ENCODE results near the gene ULK1.

Gene ULK1

DNA sequence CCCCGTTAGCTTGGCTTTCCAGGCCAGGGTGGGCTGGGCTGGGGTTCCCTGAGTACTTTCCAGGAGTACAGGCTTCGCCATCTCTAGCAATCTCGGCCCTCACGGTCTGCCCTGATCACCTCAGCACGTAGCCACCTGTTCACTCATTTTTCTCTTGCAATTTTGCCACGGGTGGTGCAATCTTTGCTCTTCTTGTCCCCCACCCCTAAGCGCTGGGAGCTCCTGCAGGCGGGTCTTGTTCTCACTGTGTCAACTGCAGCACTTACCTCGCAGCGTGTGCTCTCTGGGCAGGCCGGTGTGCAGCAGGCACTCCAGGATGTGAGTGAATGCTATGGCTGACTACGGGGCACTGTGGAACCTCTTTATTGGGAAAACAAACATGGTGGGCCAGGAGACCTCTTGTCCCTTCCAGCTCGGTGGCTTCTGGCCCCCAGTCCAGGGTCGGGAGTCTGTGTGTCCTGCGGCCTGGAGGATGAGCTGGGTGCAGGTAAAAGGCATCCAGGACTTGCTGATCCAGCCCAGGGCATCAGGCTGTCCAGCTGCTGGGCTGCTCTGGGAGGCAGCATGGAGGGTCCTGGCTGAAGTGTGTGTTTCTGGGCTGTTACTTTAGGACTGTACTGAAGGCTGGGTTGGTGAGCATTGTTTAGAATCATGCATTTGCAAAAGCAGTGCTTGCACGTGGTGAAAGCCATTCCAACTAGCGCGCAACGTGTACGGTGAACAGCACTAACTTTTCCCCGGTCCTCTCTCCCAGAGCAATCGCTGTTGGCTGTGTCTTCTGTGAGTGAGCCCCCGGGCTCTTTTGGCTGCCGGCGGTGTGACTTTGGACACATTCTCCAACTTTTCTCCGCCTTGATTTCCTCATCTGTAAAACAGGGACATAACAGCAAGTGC, 1.5 kb upstream of the ULK1 start:
- DNase-seq (ENCODE audit: low read depth), result no peak

DNA sequence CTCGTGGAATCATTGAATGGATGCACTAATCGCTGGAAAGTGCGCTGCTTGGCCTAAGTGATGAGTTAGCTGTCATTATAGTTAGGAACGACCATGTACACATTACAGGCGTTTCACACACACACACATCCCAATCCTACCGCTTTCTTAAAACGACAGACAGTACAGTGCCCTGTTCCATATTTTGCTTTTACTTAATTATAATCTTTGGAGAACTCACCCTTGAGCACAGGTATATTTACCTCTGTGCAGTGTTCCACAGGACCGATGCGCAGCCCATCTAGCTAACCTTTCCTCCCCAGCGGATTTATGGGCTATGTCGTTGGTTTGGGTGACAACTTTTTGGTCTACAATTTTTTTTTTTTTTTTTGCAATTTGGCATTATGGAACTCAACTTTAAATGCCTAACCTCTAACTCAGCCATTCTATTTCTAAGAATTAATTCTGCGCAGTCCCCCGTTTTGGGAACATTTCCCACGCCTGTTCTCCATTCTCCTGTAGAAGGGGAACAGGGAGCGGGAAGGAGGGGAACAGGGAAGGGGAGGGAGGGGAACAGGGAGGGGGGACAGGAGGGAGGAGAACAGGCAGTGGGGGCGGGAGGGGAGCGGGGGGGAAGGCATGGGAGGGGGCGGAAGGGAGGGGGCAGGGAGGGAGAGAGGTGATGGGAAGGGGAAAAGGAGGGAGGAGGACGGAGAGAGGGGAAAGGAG, 663 bp upstream of the ULK1 start:
- no peak for DNase-seq (ENCODE audit: low read depth)

DNA sequence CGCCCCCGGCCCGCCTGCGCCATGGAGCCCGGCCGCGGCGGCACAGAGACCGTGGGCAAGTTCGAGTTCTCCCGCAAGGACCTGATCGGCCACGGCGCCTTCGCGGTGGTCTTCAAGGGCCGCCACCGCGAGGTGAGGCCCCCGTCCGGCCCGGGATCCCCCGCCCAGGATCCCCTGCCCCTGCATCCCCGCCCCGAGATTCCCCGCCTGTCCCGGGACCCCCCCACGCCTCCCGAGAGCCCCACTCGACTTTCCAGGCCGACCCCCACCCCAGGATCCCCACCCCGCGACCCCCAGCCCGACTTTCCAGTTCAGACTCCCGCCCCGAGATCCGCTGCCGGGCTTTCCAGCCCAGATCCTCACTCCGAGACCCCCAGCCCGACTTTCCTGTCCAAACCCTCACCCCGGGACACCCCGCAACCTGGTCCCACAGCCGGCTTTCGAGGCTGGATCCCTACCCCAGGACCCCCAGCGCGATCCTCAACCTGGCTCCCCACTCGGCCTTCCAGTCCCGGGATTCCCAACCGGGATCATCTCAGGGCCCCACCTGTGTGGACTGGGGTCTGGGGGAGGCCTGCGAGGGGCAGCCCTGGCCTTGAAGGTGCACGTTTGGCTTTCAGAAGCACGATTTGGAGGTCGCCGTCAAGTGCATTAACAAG, 688 bp downstream of the ULK1 start:
- no peak for DNase-seq (ENCODE audit: low read depth)

DNA sequence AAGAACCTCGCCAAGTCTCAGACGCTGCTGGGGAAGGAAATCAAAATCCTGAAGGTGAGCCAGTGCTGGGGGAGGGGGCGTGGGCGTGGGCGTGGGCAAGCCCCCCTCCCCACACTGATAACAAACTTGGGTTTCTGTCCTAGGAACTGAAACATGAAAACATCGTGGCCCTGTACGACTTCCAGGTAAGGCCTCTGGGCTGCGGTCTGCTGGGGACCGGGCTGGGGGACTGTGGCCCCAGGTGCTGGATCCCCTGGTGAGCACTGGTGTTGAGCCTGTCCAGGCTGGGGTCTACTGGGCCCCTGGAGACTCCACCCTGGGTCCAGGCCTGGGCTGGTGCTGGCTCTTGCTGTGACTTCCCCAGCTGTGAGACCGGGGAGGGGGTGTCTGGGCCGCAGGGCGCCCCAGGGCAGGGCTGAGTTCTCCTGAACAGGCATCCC, 1.2 kb downstream of the ULK1 start:
- no peak for DNase-seq (ENCODE audit: low read depth)

DNA sequence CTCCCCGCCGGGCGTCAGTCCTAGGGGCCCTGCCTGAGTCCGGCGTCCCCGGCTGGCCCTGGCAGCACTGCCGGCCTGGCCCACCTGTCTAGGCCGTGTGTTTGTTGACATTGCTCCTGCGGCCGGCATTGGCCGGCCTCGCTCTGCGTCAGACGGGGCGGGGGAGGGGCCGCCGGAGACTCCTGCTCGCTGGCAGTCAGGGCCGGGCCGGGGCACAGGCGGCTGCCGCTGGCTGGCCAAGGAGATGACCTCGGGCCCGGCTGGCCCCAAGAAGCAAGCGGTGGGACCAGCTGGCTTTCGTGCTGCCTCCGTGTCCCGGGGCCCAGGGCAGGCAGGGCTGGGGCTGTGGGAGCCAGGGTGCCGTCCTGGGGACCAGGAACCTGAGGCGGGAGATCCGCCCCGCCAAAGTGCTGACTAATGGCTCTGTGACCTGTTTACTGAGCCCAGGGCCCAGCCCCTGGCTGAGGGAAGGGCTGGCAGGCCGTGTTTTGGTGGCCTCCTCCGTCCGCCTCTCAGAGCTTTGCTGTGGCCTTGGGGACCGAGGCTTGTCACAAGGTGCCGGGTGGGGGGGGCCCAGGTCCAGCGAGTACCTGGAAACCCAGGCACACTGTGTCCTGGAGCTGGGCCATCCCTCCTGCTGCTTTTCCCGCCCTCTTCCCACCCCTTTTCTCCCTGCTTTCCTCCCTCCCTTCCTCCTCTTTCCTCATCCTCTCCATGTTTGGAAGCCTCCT, 1.8 kb downstream of the ULK1 start:
- peak; percentile 15 for DNase-seq (ENCODE audit: low read depth)

DNA sequence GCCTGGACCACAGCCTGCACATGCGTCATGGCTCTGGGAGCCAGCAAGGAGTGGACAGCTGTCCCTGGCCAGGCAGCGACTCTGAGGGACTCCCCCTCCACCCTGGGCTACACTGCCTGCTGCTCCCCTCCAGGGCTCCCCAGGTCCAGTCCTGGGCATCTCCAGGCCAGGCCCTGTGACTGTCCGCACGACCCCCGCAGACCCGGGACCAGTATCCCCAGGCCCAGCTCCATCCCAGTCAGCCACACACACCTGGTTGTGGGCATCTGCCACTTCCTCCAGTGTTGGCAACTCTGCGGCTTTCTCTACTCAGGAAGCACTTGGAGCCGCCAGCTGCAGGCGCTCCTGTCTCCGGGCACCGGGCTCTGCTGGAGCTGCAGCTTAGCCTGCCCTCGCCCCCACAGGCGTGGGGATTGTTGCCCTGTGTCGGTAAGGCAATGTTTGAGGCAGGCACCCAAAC, 2.4 kb downstream of the ULK1 start:
- no peak for DNase-seq (ENCODE audit: low read depth)

DNA sequence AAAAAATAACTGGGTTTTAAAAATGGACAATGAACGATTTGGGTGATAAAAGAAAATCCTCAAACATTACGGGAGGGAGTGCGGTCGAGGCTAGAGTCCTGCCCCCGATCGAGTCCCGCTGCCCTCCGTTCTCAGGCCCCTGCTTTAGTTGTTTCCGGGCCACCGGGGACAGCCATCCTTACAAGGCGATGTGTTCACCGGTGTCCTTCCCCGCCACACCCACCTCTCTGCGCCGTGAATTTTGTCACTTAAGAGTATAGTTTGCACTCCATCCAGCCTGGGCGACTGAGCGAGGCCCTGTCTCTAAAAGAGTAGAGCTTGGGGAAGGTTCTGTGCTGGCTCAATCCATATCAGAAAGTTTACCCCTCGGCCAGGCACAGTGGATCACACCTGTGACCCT, 2.9 kb downstream of the ULK1 start:
- no peak for DNase-seq (ENCODE audit: low read depth)

DNA sequence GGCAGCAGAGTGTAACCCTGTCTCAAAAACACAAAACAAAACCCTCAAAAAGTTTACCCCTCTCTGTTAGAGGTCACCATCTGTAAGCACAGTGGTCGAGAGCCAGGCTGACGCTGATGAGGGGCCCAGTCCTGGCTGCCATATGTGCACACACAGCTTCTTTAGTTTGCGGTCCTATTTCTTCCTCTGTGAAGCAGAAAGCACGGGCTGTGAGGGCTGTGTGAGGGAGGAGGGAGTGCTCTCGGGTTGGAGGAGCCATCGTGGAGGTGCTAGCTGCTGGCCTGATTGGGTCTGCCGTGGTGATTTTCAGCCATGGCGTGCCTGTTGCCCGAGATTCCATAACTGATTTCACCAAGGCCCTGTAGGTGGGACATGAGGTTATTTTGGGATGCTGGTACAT, 3.5 kb downstream of the ULK1 start:
- no peak for DNase-seq (ENCODE audit: low read depth)

DNA sequence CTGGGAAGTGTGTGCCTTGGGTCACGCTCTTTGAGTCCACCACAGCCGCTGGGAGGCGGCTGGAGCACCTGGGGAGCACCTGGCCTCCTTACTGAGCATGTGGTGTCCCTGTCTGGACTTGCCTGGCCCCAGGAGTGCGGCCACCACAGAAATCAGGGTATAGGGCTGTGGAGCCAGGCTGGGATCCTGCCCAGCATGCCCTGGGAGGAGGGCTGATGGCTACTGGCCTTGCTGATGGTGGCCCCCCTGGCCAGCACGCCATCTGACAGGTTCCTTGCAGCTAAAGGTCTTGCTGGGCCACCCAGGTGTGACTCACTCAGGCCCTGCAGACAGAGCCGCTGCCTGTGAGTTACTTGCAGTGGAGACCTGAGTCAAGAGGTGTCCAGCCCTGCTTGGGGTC, 6.0 kb downstream of the ULK1 start:
- no peak for DNase-seq (ENCODE audit: low read depth)

DNA sequence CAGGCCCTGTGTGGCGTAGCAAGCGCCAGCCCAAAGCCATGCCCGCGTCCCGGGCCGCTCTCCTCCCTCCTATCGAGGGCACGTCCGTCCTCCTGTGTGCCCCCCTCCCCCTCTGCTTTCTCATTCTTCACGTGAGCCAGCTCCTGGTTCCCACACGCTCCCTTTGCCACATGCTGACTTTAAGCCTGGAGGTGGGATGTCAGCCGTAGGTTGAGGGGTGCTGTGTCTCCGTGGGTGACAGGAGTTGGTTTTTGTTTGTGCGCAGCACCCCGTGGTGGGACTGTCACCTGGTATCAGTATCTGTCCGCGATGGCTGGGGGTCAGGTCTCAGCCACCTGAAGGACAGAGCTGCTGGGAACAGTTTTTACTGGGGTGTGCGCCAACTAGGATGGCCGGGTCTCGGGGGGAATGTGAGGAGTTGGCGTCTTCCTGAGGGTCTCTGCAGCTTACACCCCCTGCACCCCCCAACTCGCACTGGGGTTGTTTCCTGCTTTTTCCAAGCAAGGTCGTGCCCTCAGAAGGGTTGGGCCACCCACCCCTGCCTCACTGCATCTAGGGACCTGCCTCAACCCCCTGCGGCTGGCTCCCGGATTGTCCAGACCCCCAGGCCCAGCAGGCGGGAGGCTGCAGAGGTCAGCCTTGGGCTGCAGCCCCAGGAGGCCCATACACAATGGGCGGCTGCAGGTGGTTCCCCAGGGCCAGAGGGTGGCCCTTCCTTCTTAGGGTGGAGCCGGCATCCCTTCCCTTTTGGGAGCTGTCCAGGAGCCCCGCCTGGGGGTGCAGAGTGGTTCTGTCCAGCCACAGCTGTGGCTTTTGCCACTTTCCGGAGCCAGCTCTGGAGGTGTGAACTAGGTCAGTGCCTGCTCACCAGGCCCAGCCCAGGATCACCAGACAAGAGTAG, 7.3 kb downstream of the ULK1 start:
- no peak for DNase-seq (ENCODE audit: low read depth)

DNA sequence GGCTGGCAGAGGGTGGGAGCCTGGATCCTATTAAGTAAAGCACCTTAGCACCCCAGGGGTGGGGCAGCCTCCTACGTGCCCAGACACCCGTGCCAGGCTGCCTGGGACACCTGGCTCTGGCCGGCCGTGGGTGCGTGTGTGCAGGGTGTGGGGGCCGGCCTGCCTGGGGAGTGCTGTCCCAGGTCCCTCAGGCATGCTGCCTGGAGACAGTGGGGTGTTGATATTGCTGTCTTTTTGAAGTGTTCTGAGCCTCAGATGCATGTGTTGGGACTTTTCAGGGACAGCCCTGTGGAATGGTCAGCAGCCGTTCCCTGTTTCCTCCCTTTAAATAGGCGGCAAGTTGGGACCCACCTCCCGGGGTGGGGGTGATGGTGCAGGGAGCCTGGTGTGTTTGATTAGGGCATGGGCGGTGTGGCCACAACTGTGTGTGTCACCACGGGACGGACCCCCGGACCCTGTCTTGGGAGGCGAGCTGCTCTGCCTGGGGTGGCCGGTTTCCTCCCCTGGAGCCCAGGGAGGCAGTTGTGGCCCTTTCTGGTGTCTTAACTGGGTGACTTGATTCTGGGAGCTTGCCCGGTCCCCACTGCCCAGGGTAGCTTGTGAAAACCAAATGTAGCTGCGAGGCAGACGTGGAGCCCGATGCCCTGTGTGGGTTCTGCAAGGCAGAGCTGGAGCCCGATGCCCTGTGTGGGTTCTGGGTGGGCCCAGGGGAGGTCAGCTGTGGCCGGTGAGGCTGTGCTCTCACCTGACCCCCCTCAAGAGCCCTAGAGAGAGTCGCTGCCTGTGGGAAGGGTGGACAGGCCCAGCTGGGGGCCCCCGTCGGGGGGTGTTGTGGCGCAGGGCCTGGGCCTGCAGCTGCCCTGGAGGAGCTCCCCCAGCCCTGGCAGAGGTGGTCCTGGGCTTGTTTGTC, 8.2 kb downstream of the ULK1 start:
- DNase-seq (ENCODE audit: low read depth), result no peak

DNA sequence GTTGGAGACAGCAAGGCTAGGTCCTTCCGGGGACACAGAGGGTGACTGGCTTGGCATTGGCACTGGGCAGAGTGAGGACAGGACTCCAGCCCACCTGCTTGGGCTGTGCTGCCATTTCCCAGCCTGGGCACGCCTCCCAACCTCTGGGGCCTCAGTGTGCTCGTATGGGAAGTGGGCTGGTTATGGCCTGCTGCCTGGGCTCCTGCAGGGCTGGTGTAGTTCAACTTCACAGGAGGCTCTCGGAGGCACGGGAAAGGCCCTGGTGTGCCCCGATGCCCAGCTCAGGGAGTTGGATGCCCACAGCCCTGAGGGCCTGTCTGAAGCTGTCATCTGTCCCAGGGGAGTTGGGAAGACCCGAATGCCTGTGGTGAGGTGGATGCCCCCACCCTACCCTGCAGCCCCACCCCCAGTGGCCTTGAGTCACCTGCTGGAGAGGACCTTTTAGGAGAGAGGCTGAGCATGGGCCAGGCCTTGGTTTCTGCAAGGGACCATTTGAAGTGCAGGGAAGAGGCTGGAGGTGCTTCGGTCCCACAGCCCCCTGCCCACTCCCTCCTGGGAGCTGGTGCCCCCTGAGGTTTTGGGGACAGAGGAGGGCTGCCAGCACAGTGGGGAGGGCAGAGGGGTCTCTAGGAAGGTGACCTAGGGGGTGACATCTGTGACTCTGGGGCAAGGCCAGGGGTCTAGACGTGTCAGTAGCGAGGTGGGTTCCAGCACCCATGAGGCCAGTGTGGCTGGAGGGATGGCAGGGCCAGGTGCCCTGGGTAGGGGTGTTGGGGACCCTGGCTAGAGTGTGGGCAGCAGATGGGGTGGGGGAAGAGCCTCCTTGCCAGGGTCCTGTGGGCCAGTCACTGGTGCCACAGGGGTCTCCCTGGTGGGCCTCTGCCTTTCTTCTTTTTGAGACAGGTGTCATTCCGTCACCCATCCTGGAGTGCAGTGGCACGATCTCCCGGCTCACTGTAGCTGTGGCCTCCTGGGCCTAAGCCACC, 9.1 kb downstream of the ULK1 start:
- no peak for DNase-seq (ENCODE audit: low read depth)

DNA sequence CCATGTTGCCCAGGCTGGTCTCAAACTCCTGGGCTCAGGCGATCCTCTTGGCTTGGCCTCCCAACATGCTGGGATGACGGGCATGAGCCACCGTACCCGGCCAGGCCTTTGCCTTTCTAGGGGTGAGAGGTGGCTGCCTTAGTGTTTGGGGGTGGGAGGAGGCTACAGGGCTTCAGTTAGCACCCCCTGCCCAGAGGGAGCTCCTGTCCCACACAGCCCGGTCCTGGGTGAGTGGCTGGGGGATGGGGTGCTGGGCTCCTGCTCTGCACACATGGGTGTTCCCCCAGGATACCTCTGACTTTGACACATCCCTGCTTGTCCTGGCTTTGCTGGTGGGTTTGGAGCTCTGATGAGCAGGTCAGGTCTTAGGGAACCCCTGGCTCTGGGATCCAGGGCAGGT, 9.9 kb downstream of the ULK1 start:
- DNase-seq (ENCODE audit: low read depth), result no peak

DNA sequence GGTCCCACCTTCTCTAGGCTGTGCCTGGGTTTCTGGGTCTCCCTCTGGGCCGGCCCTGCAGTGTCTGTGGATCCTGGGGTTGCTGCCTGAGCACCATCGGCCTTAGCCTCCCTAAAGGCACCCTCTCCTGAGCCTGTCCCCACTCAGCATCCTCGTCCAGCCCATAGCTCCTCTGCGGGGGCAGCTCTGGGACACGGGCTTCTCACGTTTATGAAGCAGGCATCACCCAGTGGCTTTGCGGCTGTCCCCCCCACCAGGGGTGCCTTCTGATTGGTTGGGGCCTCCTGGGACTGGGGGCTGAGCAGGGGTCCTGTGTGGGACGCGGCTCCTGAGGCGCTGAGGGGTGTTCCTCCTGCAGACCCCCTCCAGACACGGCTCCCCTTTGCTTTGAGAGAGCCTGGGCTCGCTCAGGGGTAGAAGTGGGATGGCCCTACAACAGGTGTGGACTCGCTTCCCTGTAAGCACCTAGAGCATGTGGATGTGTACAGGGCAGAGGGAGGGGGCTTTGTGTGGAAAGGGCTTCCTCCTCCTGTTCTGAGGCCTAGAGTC, 10.7 kb downstream of the ULK1 start:
- no peak for DNase-seq (ENCODE audit: low read depth)

DNA sequence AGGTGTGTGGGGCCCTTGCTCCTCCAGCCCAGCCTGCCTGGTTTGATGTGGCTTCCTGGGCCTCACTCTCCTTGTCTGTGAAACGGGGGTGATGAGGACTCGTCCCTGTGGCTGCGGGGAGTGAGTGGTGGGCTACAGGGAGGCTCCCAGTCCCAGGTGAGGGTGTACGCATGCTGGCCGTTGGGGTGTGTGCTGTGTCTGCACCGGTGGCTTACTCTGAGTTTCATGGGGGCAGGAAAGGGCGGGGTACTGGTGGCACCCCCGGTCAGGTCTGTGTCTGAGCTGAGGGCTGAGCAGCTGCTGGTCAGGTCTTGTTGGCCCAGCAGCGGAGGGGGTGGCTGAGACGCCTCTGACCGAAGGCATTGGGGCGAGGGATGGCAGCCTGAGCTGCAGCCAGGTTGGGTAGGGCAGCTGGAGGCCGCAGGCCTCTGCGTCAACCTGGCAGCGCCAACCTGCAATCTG, 11.2 kb downstream of the ULK1 start:
- DNase-seq (ENCODE audit: low read depth), result no peak

DNA sequence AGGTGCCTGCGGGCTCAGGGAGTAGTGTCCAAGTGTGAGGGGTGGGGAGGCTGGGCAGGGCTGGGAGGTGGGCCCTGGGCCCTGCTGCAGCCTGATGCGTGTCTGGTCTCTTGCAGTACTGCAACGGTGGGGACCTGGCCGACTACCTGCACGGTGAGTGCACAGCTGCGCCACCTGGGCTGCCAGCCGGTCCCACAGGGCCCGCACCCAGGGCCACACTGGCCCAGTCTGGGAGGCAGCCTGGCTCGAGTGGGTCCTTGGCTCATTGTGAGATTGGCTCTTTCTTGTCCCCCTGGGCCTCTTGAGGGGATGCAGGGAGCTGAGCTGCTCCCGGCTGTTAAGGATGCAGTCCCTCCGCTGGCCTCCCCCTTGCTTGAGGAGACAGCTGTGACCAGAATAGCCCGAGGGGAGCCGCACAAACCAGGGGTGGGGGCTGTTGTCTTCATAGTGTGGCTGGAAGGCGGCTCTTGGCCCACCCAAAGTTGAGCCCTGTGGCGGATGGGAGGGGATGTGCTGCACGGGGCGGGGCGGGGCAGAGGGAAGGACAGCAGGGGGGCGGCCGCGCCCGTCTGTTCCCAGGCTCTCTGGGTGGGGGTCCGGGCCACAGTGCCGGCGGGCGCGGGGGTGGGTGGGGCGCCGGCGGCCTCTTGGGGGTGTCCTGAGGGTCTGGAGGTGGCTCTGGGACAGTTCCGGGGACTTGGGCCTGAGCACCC, 13.1 kb downstream of the ULK1 start:
- DNase-seq (ENCODE audit: low read depth), result no peak
